Left hindlimb (tissue), 1 donor: ENCODE data around the gene CD200.
"Not testable (repeated sequence)": the region's sequence is repeated elsewhere in the genome, so short reads cannot be mapped to it uniquely, and the experiment has no call there.

Source experiments
- DNase-seq: peaks from one replicate; pipeline ENCODE4 v3.0.0-alpha.2; 2018

CD200 gene

DNA sequence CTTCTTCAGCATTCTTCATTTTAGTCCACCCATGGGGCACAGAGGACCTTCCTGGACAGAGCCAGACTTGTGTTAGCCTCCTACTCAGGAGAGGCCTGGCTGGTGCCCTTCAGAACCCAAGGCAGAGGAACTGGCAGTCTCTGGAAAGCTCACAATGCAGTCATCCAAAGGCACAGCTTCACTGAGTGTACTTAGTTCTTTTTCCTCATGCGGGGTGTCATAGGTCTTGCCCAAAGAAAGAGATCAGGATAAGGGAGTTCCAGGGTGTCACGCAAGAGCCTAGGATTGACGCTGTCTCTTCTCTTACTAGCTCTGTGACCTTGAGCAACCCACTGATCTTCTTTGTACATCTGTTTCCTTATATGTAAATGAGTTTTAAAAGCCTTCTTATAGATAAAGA, 58.7 kb downstream of the CD200 start:
- no peak for DNase-seq

DNA sequence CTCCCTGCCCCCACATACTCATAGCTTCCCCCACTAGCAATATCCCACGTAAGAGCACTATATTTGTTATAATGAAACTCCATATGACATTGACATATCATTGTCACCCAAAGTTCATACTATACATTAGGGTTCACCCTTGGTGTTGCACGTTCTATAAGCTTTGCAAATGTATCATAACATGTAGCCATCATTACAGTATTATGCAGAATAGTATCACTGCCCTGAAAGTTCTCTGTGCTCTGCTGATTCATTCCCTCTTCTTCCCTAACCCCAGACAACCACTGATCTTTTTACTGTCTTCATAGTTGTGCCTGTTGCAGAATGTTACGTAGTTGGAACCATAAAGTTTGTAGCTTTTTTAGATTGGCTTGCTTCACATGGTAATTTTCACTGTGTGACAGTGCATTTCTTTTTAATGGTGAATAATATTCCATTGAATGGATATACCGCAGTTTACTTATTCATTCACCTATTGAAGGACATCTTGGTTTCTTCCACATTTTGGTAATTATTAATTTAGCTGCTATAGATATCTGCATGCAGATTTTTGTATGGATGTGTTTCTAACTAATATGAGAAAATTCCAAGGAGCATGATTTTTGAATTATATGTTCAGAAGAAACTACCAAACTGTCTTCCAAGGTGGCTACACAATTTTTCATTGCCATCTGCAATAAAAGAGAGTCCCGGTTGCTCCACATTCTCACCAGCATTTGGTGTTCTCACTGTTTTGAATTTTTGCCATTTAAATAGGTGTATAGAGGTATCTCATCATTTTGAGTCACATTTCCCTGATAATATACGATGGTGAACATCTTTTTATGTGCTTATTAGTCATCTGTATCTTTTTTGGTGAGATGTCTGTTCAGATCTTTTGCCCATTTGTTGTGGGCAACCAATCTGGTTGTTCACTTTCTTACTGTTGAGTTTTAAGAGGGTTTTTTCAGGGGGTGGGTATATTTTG, 59.7 kb downstream of the CD200 start:
- no peak for DNase-seq

DNA sequence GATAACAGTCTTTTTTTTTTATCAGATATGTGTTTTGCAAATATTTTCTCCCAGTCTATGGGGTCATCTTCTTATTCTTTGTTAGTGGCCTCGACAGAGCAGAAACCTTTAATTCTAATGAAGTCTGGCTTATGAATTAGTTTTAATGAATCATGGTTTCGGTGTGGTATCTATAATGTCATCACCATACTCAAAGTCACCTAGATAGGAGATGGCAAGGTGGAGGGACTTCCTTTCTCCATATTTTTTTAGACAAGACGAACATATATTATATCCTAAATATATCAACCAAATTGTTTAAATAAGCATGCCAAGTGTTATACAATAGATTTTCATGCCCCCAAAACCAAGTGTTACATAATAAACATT, 60.4 kb downstream of the CD200 start:
- no peak for DNase-seq

DNA sequence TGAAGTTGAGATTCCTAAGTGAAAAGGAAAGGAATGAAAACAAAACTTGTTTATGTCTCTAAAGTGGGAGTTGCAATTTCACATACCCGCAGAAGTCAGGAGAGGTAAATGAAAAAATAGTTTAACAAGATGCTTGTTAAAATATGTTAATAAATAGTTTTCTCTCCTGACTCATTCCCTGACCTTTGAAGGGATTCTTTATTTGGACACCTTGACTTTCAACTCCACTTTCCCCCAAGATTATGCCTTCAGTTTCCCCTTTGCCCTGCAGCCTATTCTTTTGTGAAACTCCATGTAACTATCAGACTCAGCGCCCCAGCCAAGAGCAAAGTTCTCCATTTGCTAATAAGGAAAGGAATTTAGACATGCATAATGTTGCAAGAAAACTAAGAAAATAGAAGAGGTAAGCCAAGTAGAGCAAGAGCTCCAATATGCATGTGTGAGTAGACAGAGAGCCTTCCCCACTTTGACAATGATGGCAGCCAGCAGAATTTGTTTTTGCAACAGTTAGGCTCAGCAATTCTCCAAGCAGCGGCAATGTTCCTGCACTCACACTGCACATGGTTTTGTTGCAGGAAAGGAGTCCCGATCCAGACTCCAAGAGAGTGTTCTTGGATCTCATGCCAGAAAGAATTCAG, 61.2 kb downstream of the CD200 start:
- DNase-seq = no peak

DNA sequence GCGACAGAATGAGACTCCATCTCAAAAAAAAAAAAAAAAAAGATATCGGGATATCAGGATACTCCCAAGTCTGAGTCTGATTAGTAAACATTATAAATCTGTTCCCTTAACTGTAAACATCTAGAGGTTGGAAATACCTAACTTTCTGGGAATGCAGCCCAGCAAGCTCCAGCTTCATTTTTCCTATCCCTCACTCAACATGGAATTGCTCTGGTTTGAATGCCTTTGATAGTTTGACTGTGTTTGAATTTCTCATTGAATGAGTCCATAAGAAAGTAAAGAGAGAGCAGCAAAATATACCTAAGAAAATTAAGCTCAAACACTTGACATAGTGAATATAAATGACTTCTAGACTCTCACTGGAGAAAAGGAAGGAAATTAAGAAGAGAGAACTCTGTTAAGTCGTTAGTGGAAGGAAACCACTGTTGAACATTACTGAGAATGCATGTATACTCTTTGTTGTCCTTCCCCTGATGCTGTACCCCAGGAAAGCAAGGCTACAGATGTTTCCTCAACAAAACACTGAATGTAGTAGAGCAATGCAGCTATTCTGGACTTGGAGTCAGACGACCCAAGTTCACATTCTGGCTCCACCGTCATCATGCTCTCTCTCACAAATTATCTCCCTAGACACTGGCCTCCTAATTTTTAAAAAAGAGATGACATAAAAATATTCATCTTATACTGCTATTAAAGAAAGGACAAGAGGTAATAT, 62.4 kb downstream of the CD200 start:
- no peak for DNase-seq

DNA sequence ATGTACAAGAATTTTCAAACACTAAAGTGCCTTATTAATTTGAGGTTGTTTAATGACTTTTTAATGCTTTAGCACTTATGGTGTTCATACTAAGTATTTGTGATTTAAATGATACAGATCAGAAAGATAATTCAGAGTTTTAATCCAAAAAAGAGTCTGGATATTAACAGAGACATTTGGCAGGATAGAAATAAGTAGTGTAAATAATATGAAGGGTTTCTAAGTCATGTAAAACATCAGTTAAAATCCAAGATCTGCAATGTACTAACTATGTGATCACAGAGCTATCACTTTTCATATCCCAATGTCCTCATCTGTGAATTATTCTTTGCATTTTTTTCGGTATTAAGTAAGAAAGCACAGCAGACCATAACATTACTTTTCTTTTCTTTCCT, 62.9 kb downstream of the CD200 start:
- DNase-seq = no peak

DNA sequence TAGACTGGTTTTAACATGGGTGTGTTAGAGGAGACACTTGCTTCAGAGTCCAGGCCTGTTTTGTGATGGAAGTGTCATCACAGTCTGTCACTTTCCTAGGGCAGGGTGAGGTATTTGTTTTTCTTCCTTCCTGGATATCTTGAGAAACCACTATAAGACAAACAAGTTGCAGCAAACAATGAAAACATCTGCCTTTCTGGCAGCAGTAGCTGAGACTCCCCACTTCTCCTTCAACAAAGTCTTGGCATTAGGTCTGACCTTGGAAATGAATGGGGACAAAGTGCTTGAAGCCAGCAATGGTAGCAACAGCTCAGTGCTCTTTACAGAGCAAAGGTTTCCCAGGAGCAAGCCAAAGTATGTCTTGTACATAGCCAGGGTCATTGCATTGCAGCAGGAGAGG, 64.6 kb downstream of the CD200 start:
- no peak for DNase-seq

DNA sequence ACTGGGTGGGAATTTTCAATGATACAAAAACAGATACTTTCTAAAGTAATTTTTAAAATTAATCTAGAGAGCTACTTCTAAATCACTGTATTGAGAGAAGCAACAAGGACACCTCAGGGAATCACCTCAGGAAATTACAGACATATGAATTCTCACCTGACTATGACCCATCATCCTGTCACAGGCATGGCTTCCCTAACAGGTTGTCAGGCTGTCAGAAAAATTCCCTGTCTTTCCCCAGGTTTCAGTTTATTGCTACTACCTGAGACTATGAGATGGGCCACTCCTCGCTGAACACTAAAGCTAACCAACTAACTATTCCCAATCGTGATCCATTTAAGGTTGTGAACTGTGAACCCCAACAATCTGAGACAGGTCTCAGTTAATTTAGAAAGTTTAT, 66.1 kb downstream of the CD200 start:
- DNase-seq = no peak

DNA sequence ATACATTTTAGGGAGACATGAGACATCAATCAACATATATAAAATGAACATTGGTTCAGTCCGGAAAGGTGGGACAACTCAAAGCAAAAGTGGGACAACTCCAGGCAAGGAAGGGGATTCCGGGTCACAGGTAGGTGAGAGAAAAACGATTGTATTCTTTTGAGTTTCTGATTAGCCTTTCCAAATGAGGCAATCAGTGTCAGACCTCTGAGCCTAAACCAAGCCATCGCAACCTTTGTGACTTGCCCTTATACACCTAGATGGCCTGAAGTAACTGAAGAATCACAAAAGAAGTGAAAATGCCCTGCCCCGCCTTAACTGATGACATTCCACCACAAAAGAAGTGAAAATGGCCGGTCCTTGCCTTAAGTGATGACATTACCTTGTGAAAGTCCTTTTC, 66.6 kb downstream of the CD200 start:
- DNase-seq = not testable (repeated sequence)

DNA sequence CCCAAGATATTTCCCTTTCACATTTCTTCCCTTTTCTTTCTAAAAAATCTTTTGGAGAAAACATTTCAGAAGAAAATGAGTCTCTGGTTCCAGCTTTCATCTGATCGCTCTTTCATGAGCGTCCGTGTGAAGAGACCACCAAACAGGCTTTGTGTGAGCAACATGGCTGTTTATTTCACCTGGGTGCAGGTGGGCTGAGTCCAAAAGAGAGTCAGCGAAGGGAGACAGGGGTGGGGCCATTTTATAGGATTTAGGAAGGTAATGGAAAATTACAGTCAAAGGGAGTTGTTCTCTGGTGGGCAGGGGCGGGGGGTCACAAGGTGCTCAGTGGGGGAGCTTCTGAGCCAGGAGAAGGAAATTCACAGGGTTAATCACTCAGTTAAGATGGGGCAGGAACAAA, 67.4 kb downstream of the CD200 start:
- not testable (repeated sequence) for DNase-seq

DNA sequence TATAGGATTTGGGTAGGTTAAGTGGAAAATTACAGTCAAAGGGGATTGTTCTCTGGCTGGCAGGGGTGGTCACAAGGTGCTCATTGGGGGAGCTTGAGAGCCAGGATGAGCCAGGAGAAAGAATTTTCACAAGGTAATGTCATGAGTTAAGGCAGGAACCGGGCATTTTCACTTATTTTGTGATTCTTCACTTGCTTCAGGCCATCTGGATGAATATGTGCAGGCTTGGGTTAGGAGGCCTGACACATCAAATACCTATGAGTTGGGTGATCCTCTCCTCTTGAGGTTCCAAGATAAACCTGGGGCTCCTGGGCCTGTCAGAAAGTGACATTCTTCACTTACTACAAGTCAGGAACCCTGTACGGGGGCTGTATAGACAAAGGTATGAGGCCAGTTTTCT, 68.7 kb downstream of the CD200 start:
- no peak for DNase-seq

DNA sequence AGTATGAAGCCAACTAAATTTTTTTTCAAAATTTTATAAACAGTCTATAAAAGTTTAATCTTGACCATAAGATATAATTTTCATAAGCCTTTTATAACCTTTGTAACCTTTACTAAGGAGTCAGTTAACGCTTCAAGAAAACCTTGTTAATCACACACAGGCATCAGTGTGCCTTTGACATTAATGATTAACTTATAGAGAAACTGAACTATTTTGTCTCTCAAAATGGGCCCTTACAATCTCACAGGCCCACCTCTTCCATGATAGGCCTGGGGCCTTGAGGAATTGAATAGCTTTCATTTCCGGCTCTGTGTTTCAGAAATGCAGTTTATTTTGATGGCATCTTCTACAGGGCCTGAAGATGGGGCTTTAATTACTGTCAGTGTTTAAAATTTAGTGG, 70.1 kb downstream of the CD200 start:
- DNase-seq = no peak

DNA sequence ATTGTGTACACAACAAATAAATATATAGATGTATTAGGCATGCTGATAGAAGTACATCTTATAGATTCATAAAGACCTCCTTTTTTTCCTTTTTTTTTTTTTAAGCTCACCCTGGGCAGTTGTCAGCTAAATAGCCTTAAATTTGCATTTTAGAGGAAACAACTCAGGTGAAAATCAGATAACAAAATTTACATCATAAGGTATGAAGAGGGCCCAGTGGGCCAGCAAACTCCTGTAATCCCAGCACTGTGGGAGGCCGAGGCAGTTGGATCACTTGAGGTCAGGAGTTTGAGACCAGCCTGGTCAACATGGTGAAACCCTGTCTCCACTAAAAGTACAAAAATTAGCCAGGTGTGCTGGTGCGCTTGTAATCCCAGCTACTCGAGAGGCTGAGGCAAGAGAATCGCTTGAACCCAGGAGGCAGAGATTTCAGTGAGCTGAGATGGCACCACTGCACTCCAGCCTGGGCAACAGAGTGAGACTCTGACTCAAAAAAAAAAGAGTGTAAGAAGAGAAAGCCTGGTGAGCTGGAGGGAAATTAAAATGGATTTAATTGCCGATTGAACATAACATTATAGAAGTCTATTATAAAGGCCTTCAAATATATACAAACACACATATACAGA, 72.1 kb downstream of the CD200 start:
- DNase-seq = not testable (repeated sequence)

DNA sequence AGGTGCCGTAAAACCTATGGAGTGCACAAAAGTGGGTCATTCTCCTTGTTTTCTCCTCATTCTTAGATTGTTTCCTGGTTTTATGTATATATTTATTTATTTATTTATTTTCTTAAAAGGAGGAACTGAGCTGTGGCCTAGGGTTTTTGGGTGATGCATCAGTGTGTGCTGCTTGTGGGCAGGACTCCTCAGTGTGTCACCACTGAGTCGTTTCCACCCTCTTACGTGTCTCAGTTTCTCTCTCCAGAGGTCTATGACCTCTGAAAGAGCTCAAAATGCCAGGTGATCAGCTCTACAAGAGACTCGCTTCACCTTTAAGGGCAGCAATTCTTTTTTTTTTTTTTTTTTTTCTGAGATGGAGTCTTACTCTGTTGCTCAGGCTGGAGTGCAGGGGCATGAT, 72.9 kb downstream of the CD200 start:
- DNase-seq = no peak

DNA sequence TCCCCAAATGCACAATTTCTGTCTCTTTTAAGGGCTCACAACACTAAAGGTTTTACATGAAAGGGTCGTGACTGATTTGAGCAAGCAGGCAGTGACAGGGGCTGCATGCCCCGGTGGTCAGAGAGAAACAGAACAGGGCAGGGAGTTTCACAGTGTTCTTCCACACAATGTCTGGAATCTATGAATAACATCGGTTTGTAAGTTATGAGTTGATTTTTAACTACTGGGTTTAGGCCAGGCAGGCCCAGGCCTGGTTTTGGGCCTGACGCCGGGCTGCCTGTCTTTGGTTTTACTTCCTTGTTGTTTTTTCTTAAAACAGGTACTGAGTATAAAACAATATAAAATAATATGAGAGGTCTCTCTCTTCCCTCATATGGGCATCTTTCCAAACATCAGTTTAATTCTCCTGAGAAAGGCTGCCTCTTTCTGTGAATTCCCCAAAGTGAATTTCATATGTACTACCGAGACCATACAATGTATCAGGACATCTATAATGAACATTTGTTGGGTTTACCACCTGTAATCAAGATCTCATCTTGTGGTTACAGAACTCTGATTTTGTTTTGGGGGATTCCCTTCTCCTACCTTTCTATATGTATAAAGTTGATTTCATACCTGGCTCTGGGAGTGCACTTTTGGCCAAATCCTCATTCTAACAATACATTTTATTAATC, 74.4 kb downstream of the CD200 start:
- DNase-seq = no peak

DNA sequence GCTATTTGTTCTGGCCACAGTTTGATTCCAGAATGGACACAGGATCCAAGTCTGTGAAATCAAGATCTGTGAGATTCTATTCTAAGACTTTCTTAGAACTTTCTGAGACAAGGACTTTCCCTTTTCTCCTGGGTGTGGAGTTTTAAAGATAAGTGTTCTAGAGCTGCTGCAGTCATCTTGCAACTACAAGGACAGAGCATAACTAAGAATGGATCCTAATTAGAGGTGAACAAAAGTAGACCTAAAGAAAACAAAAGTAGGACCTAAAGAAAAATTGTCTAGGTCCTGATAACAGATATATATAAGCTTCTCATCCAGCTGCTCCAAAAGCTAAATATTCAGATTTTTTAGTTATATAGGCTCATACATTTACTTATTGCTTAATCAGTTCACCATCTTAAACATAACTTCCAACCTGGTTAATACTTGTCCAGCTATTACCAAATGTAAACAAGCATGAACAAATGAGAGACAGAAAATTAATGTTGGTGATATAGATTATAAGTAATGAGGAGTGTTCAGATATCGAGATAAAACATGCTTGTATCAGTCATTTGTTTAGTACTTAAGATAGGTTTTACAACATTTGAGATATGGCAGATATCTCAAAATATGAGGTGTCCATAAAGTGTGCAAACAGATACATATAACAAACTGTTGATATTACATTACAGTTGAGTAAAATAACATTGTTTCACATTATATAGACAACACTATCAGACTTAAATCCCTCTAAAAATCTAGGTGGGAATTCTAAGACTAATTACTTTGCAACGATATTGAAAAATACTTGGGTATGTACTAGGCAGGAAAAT, 75.1 kb downstream of the CD200 start:
- DNase-seq = no peak

DNA sequence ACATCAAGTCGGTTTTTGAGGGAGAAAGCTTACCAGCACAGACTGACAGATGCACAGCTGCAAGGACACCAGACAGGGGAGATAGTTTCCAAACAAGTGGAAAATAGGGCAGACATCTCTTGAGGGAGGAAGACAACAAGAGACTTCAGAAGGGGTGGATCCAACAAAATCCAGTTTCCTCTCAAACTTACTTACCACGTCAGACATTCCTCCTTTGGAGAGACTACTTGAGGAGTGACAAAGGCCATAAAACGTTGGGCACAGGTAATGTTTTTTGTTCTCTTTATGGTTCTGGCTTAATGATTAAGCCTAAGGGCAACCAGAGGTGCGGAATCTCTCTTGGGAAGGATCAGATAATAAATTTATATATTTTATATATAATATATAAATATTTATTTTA, 76.1 kb downstream of the CD200 start:
- no peak for DNase-seq

DNA sequence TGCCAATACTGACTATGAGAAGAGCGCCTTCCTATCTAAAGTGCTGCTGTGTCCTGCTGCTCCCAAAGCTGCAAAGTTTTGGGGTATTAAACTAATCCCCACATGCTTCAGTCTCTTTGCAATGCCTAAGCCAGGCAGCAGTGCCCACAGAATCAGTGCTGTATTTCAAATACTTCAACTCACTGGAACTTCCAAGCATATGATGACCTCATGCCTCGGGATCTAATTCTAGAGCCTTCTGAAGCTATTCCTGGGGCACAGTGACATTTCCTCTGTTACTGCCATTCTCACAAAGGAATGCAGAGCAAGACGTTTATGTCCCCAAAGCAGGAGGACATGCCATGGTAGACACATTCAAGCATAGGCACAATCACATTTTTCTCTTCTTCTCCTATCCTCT, 78.5 kb downstream of the CD200 start:
- DNase-seq = no peak
